Fibroblast of lung (primary cell): ENCODE measurements around the gene MARF1. TPM values are rescaled to one million over a fixed set of nuclear protein-coding genes. Genes with fewer than 3 reads are reported as not detected.
A peak's percentile ranks its signal among the peaks of the same experiment; 100 is the strongest.
"Not testable (repeated sequence)": the region's sequence is repeated elsewhere in the genome, so short reads cannot be mapped to it uniquely, and the experiment has no call there.

Source experiments
- DNase-seq, 2 donors: peaks; one replicate each; pipeline versions ENCODE4 v3.0.0 to v3.0.0-alpha.2; 2010; ENCODE audit warnings: low read depth in 2 of 2
- H2AFZ ChIP-seq: 2 replicates; pipeline ENCODE4 v1.5.1; 2012; ENCODE audit warnings: low read length, control low read depth, inconsistent platforms
- H3K27ac ChIP-seq: 2 replicates; pipeline ENCODE4 v1.5.1; 2011; ENCODE audit warnings: low read length, control low read depth; ENCODE audit not compliant: insufficient read depth
- H3K27me3 ChIP-seq: 2 replicates; pipeline ENCODE4 v1.5.1; 2011; ENCODE audit warnings: mild to moderate bottlenecking, low read length; ENCODE audit not compliant: control insufficient read depth, insufficient read depth
- H3K36me3 ChIP-seq: 2 replicates; pipeline ENCODE4 v1.5.1; 2011; ENCODE audit warnings: low read length; ENCODE audit not compliant: control insufficient read depth, insufficient read depth
- H3K4me1 ChIP-seq: 2 replicates; pipeline ENCODE4 v1.5.1; 2011; ENCODE audit warnings: low read length; ENCODE audit not compliant: control insufficient read depth, insufficient read depth; ENCODE audit errors: extremely low read depth
- H3K4me2 ChIP-seq: 2 replicates; pipeline ENCODE4 v1.5.1; 2011; ENCODE audit warnings: low read length, control low read depth; ENCODE audit not compliant: insufficient read depth; ENCODE audit errors: extremely low read depth
- H3K4me3 ChIP-seq, 4 experiments: fragments of 200-600 bp in 1 of 4; sonication (generic) in 1 of 4; replicated peaks in 1 of 4; 2 replicates each; pipeline ENCODE4 v1.5.1; 2011 to 2016; ENCODE audit warnings: low read length in 4 of 4, low read depth in 3 of 4, mild to moderate bottlenecking in 3 of 4, control low read depth in 2 of 4, inconsistent platforms in 1 of 4, mixed read lengths in 1 of 4; ENCODE audit not compliant: insufficient read depth in 1 of 4; ENCODE audit errors: control extremely low read depth in 1 of 4
- H3K79me2 ChIP-seq: 2 replicates; pipeline ENCODE4 v1.5.1; 2012; ENCODE audit warnings: mild to moderate bottlenecking, low read length, inconsistent platforms; ENCODE audit not compliant: control insufficient read depth, insufficient read depth
- H3K9ac ChIP-seq: 2 replicates; pipeline ENCODE4 v1.5.1; 2011; ENCODE audit warnings: mild to moderate bottlenecking, low read length, control low read depth; ENCODE audit not compliant: insufficient read depth
- H3K9me3 ChIP-seq: 2 replicates; pipeline ENCODE4 v1.5.1; 2012; ENCODE audit warnings: low read depth, low read length; ENCODE audit not compliant: control insufficient read depth, insufficient read depth
- H4K20me1 ChIP-seq: 2 replicates; pipeline ENCODE4 v1.5.1; 2011; ENCODE audit warnings: low read length; ENCODE audit not compliant: control insufficient read depth, insufficient read depth; ENCODE audit errors: extremely low read depth
- CTCF ChIP-seq, 2 donors: IDR thresholded peaks in 1 of 2; conservative IDR thresholded peaks in 1 of 2; 1 replicate in 1 of 2; 2 replicates in 1 of 2; pipeline ENCODE4 v1.5.1; 2011 to 2012; ENCODE audit warnings: low read length in 2 of 2, control low read depth in 1 of 2, inconsistent platforms in 1 of 2, low read depth in 1 of 2, mild to moderate bottlenecking in 1 of 2
- EZH2 ChIP-seq: IDR thresholded peaks from 2 replicates; pipeline ENCODE4 v1.5.1; 2012; ENCODE audit warnings: low read length, control low read depth, mild to moderate bottlenecking; ENCODE audit errors: missing control alignments
- polyA plus RNA-seq, 2 donors: library from polyadenylated mRNA; depleted of rRNA in 1 of 2; stranded (reverse) in 1 of 2; unstranded in 1 of 2; fragments of >200 nt; gene quantifications; 2 replicates each; pipeline ENCODE4 v1.2.1, GENCODE V29; 2011 to 2012; ENCODE audit warnings: missing spikeins in 1 of 2
- total RNA-seq: library from RNA; depleted of rRNA; stranded (reverse); fragments of >200 nt; gene quantifications from 2 replicates; pipeline ENCODE4 v1.2.1, GENCODE V29; 2014

The MARF1 gene
- total and polyA plus RNA-seq, 2 donors (not counting 1 experiment from before 2014, with no cell fraction given): 14.6 to 18.8 TPM

- H4K20me1 ChIP-seq: no peaks in the 10 kb centered on the region
- no peak overlapping the region for H3K9ac ChIP-seq
- H3K9me3 ChIP-seq: no peaks in the 10 kb centered on the region
- H3K27me3 ChIP-seq: no peaks in the 10 kb centered on the region
- no peak overlapping the region for H3K4me3 ChIP-seq
- H3K36me3 ChIP-seq: no peaks in the 10 kb centered on the region
- no peak overlapping the region for H2AFZ ChIP-seq
- no peak for TF ChIP-seq CTCF (conservative IDR thresholded peaks at IDR 0.05 in 1 of 2, IDR thresholded peaks at IDR 0.05 in 1 of 2; ENCODE audit: low read depth in 1 of 2, low read length in 2 of 2)
- TF ChIP-seq EZH2: no peak
- H3K4me1 ChIP-seq: peaks cover 7% of the 10 kb centered on the region
- peak in 1 of 2 donors; percentile 12 for DNase-seq
- peaks cover 17% of the 10 kb centered on the region for H3K79me2 ChIP-seq
- no peak overlapping the region for H3K4me2 ChIP-seq
- H3K27ac ChIP-seq: no peak overlapping the region
These were observed 5.3 kb upstream of the MARF1 start for GRCh38 chr16:15648135-15648730.

DNA sequence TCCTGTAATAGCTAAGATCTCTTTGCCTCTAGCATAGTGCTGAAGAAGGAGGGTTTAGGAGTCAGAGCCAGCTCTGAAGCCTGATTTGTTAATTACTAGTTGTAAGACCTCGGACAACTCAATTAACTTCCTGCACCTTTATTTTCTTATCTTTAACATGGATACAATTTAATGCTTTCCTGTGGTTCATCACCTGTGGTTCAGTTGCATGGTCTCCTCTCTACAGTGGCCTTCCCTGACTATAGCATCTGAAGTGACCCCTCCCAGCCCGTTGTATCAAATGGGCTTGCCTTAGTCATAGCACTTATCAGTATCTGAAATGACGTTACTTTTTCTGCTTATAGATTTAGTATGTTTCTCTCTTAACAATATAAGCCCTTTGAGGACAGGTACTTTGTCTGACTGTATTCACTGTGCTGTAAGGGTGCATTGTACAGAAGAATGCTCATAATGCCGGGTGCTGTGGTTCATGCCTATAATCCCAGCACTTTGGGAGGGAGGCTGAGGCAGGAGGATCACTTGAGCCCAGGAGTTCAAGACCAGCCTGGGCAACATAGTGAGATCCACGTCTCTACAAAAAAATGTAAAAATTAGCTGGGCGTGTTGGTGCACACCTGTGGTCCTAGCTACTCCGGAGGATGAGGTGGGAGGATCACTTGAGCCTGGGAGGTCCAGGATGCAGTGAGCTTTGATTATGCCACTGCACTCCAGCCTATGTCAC is 4.5 kb upstream of the MARF1 start:
- Histone ChIP-seq H3K4me2 (no peak overlapping the region), H4K20me1 (no peaks in the 10 kb centered on the region), H3K79me2 (peaks cover 19% of the 10 kb centered on the region), H3K9ac (no peak overlapping the region), H3K9me3 (no peaks in the 10 kb centered on the region), H3K4me1 (peaks cover 4% of the 10 kb centered on the region), H3K4me3 (no peak overlapping the region), H2AFZ (no peak overlapping the region), H3K36me3 (no peaks in the 10 kb centered on the region), H3K27me3 (no peaks in the 10 kb centered on the region), H3K27ac (no peak overlapping the region)
- no peak for DNase-seq
- no peak for TF ChIP-seq EZH2
- no peak for TF ChIP-seq CTCF (conservative IDR thresholded peaks at IDR 0.05 in 1 of 2, IDR thresholded peaks at IDR 0.05 in 1 of 2; ENCODE audit: low read depth in 1 of 2, low read length in 2 of 2)

DNA sequence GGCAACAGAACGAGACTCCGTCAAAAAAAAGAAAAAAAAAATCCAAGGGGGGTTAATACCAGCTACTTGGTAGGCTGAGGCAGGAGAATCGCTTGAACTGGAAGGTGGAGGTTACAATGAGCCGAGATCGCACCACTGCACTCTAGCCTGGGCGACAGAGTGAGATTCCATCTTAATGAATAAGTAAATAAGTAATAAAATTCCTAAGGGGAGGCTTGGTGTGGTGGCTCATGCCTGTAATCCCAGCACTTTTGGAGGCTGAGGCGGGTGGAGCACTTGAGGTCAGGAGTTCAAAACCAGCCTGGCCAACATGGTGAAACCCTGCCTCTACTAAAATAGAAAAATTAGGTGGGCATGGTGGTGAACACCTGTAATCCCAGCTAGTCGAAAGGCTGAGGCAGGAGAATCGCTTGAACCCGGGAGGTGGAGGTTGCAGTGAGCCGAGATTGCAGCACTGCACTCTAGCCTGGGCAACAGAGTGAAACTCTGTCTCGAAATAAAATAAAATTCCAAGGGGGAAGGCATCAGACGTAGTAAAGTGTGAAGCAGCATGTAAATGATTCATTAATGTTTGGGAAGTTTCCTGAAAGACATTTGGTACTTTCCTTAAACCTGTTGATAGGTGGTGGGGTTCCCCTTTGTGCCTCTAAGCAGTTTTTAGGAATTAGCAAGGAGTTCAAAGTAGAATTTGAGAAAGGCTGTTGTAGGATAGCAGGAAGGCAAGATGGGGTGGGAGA is 3.8 kb upstream of the MARF1 start:
- not testable (repeated sequence) for H3K27ac ChIP-seq

More for the DNA sequence above, 3.8 kb upstream of the MARF1 start:
- not testable (repeated sequence) for H3K4me2 ChIP-seq, H3K27me3 ChIP-seq, H3K9ac ChIP-seq, H3K4me3 ChIP-seq, H3K9me3 ChIP-seq, H3K36me3 ChIP-seq, H4K20me1 ChIP-seq, H3K4me1 ChIP-seq, H2AFZ ChIP-seq, DNase-seq
- peaks cover 22% of the 10 kb centered on the region for H3K79me2 ChIP-seq
